ENCODE measurements around the gene ACBD4. TPM values are rescaled to one million over a fixed set of nuclear protein-coding genes. Genes with fewer than 3 reads are reported as not detected.
A peak's percentile ranks its signal among the peaks of the same experiment; 100 is the strongest.

Gene ACBD4
- total and polyA plus RNA-seq, 2 of the 13 experiments (the other 11 are each of a cell fraction or from before 2014, with no cell fraction given) = 16.1 to 26.9 TPM

DNA sequence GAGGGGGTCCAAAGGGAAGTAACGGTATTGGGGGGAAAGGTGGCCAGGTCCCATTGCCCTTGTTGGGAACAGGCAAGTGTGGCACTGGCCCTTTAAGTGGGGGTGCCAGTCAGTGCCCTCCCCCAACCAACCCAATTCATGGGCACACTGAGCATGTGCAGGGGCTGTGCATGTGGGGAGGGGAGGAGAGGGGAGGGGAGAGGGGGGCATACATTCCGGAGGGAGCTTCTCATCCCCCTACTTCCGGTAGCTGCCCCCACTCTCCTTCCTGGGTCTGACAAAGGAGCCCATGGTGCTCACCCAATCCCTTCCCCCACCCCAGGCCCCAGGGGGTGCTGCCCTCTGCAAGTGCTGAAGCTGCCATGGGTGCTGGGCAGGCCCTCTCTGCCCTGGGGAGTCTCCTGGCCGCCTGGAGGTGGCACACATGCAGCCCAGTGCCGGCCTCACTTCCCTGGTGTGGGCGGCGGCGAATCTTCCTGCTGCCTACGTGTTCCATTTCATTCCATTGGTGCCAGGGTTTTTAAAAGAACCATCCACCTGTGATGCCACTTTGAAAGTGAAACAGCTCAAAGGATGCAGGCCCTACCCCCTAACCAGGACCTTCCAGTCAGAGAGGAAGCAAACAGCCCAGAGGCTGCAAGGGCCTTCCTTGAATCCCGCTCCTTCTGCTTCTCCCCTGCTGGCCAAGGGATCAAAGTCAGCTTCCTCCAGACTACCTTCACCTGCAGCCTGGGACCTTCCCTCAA is 37.2 kb downstream of the ACBD4 start (continued):
- peak; percentile 99 for TF ChIP-seq ZNF281 (CRISPR knock-in tag; IDR thresholded peaks at IDR 0.05; ENCODE audit: borderline replicate concordance)
- TF ChIP-seq ZNF124 (CRISPR knock-in tag; IDR thresholded peaks at IDR 0.05) = no peak
- peak; percentile 80; the same call in 1 of the 2 replicates for TF ChIP-seq MEIS2 (CRISPR knock-in tag; IDR thresholded peaks at IDR 0.05)
- TF ChIP-seq AHDC1 (CRISPR knock-in tag; IDR thresholded peaks at IDR 0.05; ENCODE audit: borderline replicate concordance) = no peak
- TF ChIP-seq, protein P1, sequence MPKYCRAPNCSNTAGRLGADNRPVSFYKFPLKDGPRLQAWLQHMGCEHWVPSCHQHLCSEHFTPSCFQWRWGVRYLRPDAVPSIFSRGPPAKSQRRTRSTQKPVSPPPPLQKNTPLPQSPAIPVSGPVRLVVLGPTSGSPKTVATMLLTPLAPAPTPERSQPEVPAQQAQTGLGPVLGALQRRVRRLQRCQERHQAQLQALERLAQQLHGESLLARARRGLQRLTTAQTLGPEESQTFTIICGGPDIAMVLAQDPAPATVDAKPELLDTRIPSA (CRISPR knock-in tag; IDR thresholded peaks at IDR 0.05; ENCODE audit: borderline replicate concordance) = no peak
- TF ChIP-seq ZFX (CRISPR knock-in tag; IDR thresholded peaks at IDR 0.05; ENCODE audit: low read depth) = peak; percentile 88
- no peak for TF ChIP-seq TERF1 (CRISPR knock-in tag; IDR thresholded peaks at IDR 0.05)
- TF ChIP-seq ZSCAN31 (CRISPR knock-in tag; IDR thresholded peaks at IDR 0.05; ENCODE audit: low read depth) = peak; percentile 92
- TF ChIP-seq LBX2 (CRISPR knock-in tag; IDR thresholded peaks at IDR 0.05; ENCODE audit: borderline replicate concordance) = peak; percentile 66; the same call in 1 of the 2 replicates
- TF ChIP-seq ZNF512B (CRISPR knock-in tag; IDR thresholded peaks at IDR 0.05; ENCODE audit: borderline replicate concordance) = peak; percentile 26; the same call in 1 of the 2 replicates
- peak; percentile 62; the same call in 1 of the 2 replicates for TF ChIP-seq MIER3 (CRISPR knock-in tag; IDR thresholded peaks at IDR 0.05; ENCODE audit: borderline replicate concordance)
- peak; percentile 84 for TF ChIP-seq MYC (CRISPR knock-in tag; IDR thresholded peaks at IDR 0.05; ENCODE audit: borderline replicate concordance)
- TF ChIP-seq ZNF780A (CRISPR knock-in tag; IDR thresholded peaks at IDR 0.05) = no peak; the same call in 1 of the 2 replicates
